Measurements from ENCODE around the gene TMEFF2.

GRCh38 chr2:192026825-192027120, 168.0 kb downstream of the TMEFF2 start:
- TF ChIP-seq POLR2AphosphoS5 (IDR thresholded peaks at IDR 0.05; ENCODE audit: low read depth, low read length), result no peak
- TF ChIP-seq REST (IDR thresholded peaks at IDR 0.05; ENCODE audit: insufficient read depth in 1 of 2, low read depth in 2 of 2, low read length in 2 of 2), result no peak
- no peak for TF ChIP-seq FOXP2 (optimal IDR thresholded peaks at IDR 0.05; ENCODE audit: borderline replicate concordance, extremely low read depth, extremely low read length, insufficient read depth)
- TF ChIP-seq SIN3A (IDR thresholded peaks at IDR 0.05; ENCODE audit: borderline replicate concordance, insufficient read depth, low read length), result no peak

Measured in PFSK-1 (cell line).